ES-I3 (cell line): Measurements from ENCODE around the gene RTN4R.

Source experiments
- H3K36me3 ChIP-seq: 2 replicates; pipeline ENCODE4 v1.6.1; 2013; ENCODE audit warnings: mild to moderate bottlenecking, low read length, control low read depth, moderate library complexity; ENCODE audit not compliant: insufficient read depth
- H3K4me1 ChIP-seq: 2 replicates; pipeline ENCODE4 v1.6.1; 2013; ENCODE audit warnings: mild to moderate bottlenecking, control low read depth, low read length; ENCODE audit not compliant: insufficient read depth
- H3K9ac ChIP-seq: 2 replicates; pipeline ENCODE4 v1.6.1; 2013; ENCODE audit warnings: low read depth, mild to moderate bottlenecking, low read length, moderate library complexity
- H3K9me3 ChIP-seq: 2 replicates; pipeline ENCODE4 v1.6.1; 2013; ENCODE audit warnings: mild to moderate bottlenecking, low read length, moderate library complexity; ENCODE audit not compliant: control insufficient read depth, insufficient read depth

Gene RTN4R

DNA sequence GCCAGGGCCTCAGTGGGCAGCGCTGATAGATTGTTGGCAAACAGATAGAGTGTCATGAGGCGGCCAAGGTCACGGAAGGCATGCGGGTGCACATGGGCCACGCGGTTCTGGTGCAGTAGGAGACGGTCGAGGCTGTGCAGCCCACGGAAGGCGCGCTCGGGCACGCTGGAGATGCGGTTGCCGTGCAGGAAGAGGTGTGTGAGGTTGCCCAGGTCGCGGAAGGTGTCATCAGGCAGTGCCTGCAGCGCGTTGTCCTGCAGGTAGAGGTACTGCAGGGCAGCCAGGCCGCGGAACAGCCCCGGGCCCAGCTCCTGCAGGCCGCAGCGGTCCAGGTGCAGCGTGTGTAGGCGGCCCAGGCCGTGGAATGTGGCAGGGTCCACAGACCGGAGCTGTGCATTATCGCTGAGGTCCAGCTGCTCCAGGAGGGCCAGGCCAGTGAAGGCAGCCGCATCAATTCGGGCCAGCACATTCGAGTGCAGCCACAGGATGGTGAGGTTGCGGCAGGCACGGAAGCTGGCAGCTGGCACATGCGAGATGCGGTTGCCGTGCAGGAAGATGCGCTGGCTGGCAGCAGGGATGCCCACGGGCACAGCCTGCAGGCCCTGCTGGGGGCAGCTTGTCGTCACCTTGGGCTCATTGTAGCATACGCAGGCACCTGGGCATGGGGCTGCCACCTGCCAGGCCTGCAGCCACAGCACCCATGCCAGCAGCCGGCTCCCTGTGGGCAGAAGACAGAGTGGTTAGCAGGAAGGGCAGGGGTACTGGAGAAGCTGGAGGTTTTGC, 25.5 kb downstream of the RTN4R start:
- Histone ChIP-seq H3K9me3 (no peaks in the 10 kb centered on the region), H3K4me1 (peaks cover 54% of the 10 kb centered on the region), H3K36me3 (no peaks in the 10 kb centered on the region; the same call in 1 of the 2 replicates), H3K9ac (no peak overlapping the region)

- Histone ChIP-seq H3K4me1 (peaks cover 51% of the 10 kb centered on the region), H3K9ac (no peak overlapping the region)
Measured at GRCh38 chr22:20241579-20242392, 26.3 kb downstream of the RTN4R start.

DNA sequence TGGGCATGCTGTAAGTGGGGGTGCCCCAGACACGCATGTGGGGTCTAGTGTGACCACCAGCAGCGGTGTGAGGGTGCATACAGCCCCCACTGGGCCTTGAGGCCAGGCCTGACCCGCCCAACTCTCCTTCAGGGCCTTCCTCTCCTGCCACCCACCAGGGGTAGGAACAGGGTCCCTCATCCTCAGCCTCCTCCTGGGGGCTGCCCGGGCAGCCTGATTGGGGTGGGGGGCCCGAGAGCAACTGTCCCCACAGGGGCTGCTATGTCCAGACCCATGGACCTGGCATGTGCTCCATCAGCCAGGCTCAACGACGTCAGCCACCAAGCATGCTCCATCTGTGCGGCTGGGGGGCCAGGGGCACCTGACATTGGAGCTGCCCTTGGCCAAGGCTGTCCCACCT, 27.2 kb downstream of the RTN4R start:
- H3K36me3 ChIP-seq: no peaks in the 10 kb centered on the region; the same call in 1 of the 2 replicates
- no peaks in the 10 kb centered on the region for H3K9me3 ChIP-seq
- H3K4me1 ChIP-seq: peaks cover 43% of the 10 kb centered on the region
- no peak overlapping the region for H3K9ac ChIP-seq

More at GRCh38 chr22:20241579-20242392, 26.3 kb downstream of the RTN4R start:
- H3K36me3 ChIP-seq: no peaks in the 10 kb centered on the region; the same call in 1 of the 2 replicates
- no peaks in the 10 kb centered on the region for H3K9me3 ChIP-seq

DNA sequence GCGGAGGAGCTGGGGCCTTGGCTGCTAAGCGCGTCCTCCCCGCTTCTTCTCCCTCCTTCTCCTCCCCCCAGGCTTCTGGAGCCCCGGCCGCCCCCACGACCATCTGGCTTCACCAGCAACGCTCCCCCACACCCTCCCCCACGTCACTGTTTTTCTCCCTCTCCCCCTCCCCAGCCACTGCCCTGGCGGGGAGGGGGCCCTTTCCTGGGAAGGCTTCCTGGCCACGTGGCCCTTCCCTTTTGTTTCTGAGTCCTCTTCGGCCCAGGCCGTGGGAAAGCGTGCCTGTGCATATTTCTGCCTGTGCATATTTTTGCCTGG, 27.7 kb downstream of the RTN4R start:
- Histone ChIP-seq H3K4me1 (peaks cover 38% of the 10 kb centered on the region), H3K36me3 (no peaks in the 10 kb centered on the region; the same call in 1 of the 2 replicates), H3K9ac (no peak overlapping the region), H3K9me3 (no peaks in the 10 kb centered on the region)

DNA sequence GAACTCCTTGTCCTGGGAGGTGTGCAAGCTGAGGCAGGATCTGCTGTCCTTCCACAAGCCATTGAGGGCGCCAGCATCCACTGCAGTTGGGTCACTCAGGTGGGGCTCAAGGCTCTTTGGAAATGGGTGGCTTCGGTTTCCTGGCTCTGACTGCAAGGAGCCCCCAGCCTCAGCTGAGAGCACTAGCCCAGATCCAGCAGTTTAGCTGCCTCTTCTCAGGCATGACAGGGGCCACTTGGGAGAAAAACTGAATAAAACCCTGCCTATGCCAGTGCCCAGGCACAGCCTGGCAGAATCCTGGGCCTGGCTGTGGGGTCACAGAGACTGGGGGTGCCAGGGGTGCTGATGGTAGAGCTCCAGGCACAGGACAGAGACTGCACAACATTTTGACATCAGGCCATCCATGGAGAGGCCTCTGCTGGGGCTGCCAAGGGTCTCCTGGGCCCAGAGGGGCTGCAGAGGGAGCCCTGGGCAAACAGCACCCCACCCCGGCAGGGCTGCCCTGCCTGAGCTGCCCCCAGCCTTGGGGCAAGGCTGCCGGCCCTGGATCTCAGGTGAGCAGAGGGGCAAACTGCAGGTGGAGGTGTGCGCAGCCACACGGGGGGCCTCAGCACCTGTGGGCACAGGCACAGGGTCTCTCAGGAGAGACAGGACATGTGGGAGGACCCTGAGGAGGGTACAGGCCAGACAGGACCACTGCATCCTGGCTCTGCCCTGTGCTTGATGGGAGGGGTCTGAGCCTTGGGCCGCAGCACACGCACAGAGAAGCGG, 28.3 kb downstream of the RTN4R start:
- H3K9ac ChIP-seq: no peak overlapping the region
- H3K4me1 ChIP-seq: peaks cover 35% of the 10 kb centered on the region
- H3K36me3 ChIP-seq: no peaks in the 10 kb centered on the region; the same call in 1 of the 2 replicates
- H3K9me3 ChIP-seq: no peaks in the 10 kb centered on the region

DNA sequence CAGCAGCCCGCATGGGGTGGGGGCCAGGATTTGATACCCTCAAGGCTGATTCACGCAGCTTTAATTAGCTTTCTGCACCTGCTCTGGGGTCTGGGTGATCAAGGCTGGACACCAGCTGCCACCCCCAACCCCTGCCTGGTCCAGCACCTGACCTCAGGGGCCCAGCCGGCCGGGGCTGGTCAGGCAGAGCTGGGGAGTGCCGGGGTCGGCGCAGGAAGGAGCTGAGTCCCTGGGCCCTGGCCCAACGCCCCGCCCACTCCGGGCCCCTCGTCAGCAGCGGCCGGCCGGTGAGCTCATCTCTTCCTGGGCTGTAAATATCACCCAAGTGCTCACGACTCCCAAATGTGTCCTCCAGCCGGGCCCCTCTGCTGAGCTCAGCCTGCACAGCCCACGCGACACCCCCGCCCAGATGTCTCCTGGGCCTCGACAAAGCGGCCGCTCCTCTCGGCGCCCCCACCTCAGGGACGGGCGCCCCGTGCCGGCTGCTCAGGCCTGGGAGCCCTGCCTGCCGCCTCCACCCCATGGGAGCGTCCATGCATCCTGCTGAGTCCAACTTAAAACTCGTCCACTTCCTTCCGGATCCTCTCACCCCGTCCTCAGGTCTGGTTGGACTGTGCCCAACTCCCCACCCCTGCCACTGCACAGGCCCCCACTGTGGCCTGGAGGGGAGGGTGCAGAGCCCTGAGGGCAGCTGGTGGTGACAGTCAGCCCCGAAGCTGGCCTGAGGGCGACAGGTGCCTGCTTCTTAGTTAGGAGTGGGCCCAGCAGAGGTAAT, 29.0 kb downstream of the RTN4R start:
- H3K9ac ChIP-seq: no peak overlapping the region
- H3K36me3 ChIP-seq: no peaks in the 10 kb centered on the region; the same call in 1 of the 2 replicates
- no peaks in the 10 kb centered on the region for H3K9me3 ChIP-seq
- peaks cover 27% of the 10 kb centered on the region for H3K4me1 ChIP-seq

DNA sequence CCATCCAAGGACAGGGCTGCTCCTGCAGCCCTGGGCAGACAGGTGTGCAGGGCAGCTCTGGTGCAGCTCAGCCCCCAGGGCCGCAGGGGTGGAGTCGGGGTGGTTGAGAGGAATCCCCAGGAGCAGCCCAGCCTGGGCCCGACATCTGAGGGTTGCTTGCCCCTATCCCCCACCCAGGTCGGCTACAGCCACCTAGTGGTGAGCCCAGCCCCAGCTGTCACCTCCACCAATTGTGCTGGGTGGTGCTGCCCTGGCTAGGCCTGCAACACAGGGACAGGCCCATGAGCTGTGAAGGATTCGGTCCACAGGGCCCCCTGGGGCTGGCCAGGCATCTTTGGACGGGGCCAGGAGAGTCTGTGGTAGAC, 29.6 kb downstream of the RTN4R start:
- H3K36me3 ChIP-seq: no peaks in the 10 kb centered on the region; the same call in 1 of the 2 replicates
- peaks cover 23% of the 10 kb centered on the region for H3K4me1 ChIP-seq
- no peaks in the 10 kb centered on the region for H3K9me3 ChIP-seq
- no peak overlapping the region for H3K9ac ChIP-seq

GRCh38 chr22:20237480-20238440, 30.4 kb downstream of the RTN4R start:
- Histone ChIP-seq H3K9ac (no peak overlapping the region), H3K36me3 (no peaks in the 10 kb centered on the region; the same call in 1 of the 2 replicates), H3K4me1 (peaks cover 17% of the 10 kb centered on the region), H3K9me3 (no peaks in the 10 kb centered on the region)

DNA sequence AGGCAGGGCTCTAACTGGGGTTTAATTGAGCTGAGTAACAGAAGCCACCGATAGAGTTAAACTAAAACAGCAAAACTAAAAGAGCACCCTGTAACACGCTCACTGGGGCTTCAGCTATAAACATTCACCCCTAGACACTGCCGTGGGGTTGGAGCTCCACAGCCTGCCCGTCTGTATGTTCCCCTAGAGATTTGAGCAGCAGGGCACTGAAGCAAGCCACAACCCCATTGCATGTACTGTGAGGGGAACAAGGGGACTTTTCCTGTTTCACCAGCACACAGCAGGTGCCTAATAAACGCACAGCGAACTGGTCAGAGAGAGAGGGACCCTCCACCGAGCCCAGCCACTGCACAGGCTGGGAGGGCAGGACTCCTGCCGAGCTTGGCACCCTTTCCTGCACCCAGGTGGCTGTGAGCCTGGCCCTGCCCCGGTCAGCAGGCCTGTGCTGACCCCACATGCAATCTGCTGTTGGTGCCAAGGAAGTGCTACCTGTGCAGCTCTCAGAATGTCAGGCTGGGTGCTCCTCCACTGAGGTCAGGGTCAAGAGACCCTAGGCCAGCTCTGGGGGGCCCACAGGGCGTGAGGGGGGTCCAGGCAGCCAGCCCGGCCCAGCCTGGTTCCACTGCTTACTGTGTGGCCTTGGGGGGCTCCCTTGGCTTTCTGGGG, 31.9 kb downstream of the RTN4R start:
- H3K36me3 ChIP-seq: no peaks in the 10 kb centered on the region
- no peak overlapping the region for H3K9ac ChIP-seq
- H3K4me1 ChIP-seq: peaks cover 17% of the 10 kb centered on the region
- H3K9me3 ChIP-seq: no peaks in the 10 kb centered on the region

- H3K36me3 ChIP-seq: no peaks in the 10 kb centered on the region
- peaks cover 10% of the 10 kb centered on the region for H3K4me1 ChIP-seq
- H3K9me3 ChIP-seq: no peaks in the 10 kb centered on the region
- H3K9ac ChIP-seq: no peak overlapping the region
Measured at GRCh38 chr22:20235389-20235991, 32.6 kb downstream of the RTN4R start.

DNA sequence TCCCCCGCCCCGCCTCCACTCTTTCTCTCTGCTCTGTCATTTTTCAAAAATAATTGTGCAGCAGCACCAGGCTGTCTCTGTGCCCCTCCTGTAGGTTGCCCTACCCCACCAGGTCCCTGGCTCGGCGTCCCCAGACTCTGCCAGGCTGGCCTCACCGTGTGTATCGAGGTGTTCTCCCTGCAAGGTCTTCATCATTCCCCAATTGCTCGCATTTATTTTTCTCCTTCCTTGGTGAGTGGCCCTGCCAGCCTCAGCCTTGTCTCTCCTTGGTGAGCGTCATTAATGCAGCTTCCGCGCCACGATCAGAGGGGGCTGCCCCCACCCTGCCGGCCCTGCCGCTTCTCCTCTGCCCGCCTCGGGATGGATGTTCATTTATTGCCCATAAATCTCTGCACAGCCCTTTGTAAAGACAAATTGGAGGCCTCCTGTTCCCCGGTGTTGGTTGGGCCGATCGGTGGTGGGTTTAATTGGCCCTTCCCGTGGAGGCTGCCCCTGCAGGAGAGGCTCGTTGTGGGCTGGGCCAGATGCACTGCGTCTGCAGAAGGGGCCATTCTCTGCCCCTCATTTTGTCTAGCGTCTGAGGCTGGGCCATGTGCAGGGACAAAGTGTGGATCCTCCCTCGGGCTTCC, 33.2 kb downstream of the RTN4R start:
- Histone ChIP-seq H3K4me1 (peaks cover 8% of the 10 kb centered on the region; the same call in 1 of the 2 replicates), H3K9me3 (no peaks in the 10 kb centered on the region), H3K9ac (no peak overlapping the region), H3K36me3 (no peaks in the 10 kb centered on the region)

- peaks cover 8% of the 10 kb centered on the region; the same call in 1 of the 2 replicates for H3K4me1 ChIP-seq
- no peak overlapping the region for H3K9ac ChIP-seq
- no peaks in the 10 kb centered on the region for H3K36me3 ChIP-seq
- no peaks in the 10 kb centered on the region for H3K9me3 ChIP-seq
Measured at GRCh38 chr22:20234314-20234682, 33.8 kb downstream of the RTN4R start.
